Measurements from ENCODE around the gene IL4I1.
A peak's percentile ranks its signal among the peaks of the same experiment; 100 is the strongest.

Gene IL4I1

DNA sequence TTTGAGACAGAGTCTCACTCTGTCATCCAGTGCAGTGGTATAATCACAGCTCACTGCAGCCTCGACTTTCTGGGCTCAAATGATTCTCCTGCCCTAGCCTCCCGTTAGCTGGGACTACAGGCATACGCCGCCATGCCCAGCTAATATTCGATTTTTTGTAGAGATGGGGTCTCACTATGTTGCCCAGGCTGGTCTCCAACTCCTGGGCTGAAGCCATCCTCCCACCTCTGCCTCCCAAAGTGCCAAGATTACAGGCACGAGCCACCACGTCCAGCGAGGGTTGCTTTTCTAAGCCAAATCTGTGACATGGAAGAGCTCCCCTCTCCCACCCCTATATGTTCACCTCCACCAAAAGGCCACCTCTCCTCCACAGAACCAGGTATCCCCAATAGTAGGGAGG, 21.4 kb upstream of the IL4I1 start:
- no peak overlapping the region for H3K4me3 ChIP-seq (IDR thresholded peaks at IDR 0.05; ENCODE audit: insufficient read depth, low read depth, low read length)
- peaks cover 27% of the 10 kb centered on the region; the same call in 1 of the 2 replicates for H3K36me3 ChIP-seq (ENCODE audit: insufficient read depth)
- no peak overlapping the region for H3K9ac ChIP-seq
- peaks cover 49% of the 10 kb centered on the region for H3K4me1 ChIP-seq (ENCODE audit: low read depth, poor library complexity, severe bottlenecking)
- TF ChIP-seq, protein P1, sequence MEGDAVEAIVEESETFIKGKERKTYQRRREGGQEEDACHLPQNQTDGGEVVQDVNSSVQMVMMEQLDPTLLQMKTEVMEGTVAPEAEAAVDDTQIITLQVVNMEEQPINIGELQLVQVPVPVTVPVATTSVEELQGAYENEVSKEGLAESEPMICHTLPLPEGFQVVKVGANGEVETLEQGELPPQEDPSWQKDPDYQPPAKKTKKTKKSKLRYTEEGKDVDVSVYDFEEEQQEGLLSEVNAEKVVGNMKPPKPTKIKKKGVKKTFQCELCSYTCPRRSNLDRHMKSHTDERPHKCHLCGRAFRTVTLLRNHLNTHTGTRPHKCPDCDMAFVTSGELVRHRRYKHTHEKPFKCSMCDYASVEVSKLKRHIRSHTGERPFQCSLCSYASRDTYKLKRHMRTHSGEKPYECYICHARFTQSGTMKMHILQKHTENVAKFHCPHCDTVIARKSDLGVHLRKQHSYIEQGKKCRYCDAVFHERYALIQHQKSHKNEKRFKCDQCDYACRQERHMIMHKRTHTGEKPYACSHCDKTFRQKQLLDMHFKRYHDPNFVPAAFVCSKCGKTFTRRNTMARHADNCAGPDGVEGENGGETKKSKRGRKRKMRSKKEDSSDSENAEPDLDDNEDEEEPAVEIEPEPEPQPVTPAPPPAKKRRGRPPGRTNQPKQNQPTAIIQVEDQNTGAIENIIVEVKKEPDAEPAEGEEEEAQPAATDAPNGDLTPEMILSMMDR (conservative IDR thresholded peaks at IDR 0.05; ENCODE audit: low read depth, low read length), result no peak
- no peak overlapping the region for H3K4me2 ChIP-seq
- H2AFZ ChIP-seq (ENCODE audit: low read depth), result no peak overlapping the region
- H3K27me3 ChIP-seq (ENCODE audit: insufficient read depth, low read depth), result no peaks in the 10 kb centered on the region
- peaks cover 14% of the 10 kb centered on the region; the same call in 1 of the 2 replicates for H4K20me1 ChIP-seq (ENCODE audit: insufficient read depth)
- H3K27ac ChIP-seq, result no peak overlapping the region
- H3K79me2 ChIP-seq (ENCODE audit: insufficient read depth, low read depth), result peaks cover 81% of the 10 kb centered on the region

GRCh38 chr19:49916839-49917733, 20.4 kb upstream of the IL4I1 start:
- H2AFZ ChIP-seq (ENCODE audit: low read depth), result no peak overlapping the region
- H3K4me3 ChIP-seq (IDR thresholded peaks at IDR 0.05; ENCODE audit: insufficient read depth, low read depth, low read length), result no peak overlapping the region
- peaks cover 14% of the 10 kb centered on the region; the same call in 1 of the 2 replicates for H4K20me1 ChIP-seq (ENCODE audit: insufficient read depth)
- no peak overlapping the region for H3K9ac ChIP-seq
- H3K4me1 ChIP-seq (ENCODE audit: low read depth, poor library complexity, severe bottlenecking), result peaks cover 49% of the 10 kb centered on the region
- TF ChIP-seq, protein P1 (conservative IDR thresholded peaks at IDR 0.05; ENCODE audit: low read depth, low read length), result no peak
- no peak overlapping the region for H3K4me2 ChIP-seq
- H3K79me2 ChIP-seq (ENCODE audit: insufficient read depth, low read depth), result peaks cover 71% of the 10 kb centered on the region
- H3K36me3 ChIP-seq (ENCODE audit: insufficient read depth), result peaks cover 24% of the 10 kb centered on the region; the same call in 1 of the 2 replicates
- no peak overlapping the region for H3K27ac ChIP-seq
- no peaks in the 10 kb centered on the region for H3K27me3 ChIP-seq (ENCODE audit: insufficient read depth, low read depth)

GRCh38 chr19:49915271-49915670, 18.6 kb upstream of the IL4I1 start:
- Histone ChIP-seq H3K27ac (no peak overlapping the region), H2AFZ (ENCODE audit: low read depth) (no peak overlapping the region), H3K4me1 (ENCODE audit: low read depth, poor library complexity, severe bottlenecking) (peaks cover 50% of the 10 kb centered on the region), H3K79me2 (ENCODE audit: insufficient read depth, low read depth) (peaks cover 53% of the 10 kb centered on the region), H3K4me2 (no peak overlapping the region), H3K4me3 (IDR thresholded peaks at IDR 0.05; ENCODE audit: insufficient read depth, low read depth, low read length) (no peak overlapping the region), H3K27me3 (ENCODE audit: insufficient read depth, low read depth) (no peaks in the 10 kb centered on the region), H3K9ac (no peak overlapping the region), H4K20me1 (ENCODE audit: insufficient read depth) (peaks cover 12% of the 10 kb centered on the region; the same call in 1 of the 2 replicates), H3K36me3 (ENCODE audit: insufficient read depth) (peaks cover 24% of the 10 kb centered on the region; the same call in 1 of the 2 replicates)
- TF ChIP-seq, protein P1 (conservative IDR thresholded peaks at IDR 0.05; ENCODE audit: low read depth, low read length), result peak; percentile 41; the same call in 1 of the 2 replicates

GRCh38 chr19:49913720-49914119, 17.0 kb upstream of the IL4I1 start:
- Histone ChIP-seq H3K9ac (no peak overlapping the region), H4K20me1 (ENCODE audit: insufficient read depth) (0 out of 2 replicates have a peak, but pooled peaks cover 3% of the 10 kb centered on the region), H3K4me3 (IDR thresholded peaks at IDR 0.05; ENCODE audit: insufficient read depth, low read depth, low read length) (no peak overlapping the region), H3K27ac (no peak overlapping the region), H3K36me3 (ENCODE audit: insufficient read depth) (peaks cover 24% of the 10 kb centered on the region; the same call in 1 of the 2 replicates), H3K27me3 (ENCODE audit: insufficient read depth, low read depth) (no peaks in the 10 kb centered on the region), H3K4me2 (no peak overlapping the region; the same call in 1 of the 2 replicates), H3K4me1 (ENCODE audit: low read depth, poor library complexity, severe bottlenecking) (peaks cover 42% of the 10 kb centered on the region), H2AFZ (ENCODE audit: low read depth) (no peak overlapping the region), H3K79me2 (ENCODE audit: insufficient read depth, low read depth) (peaks cover 39% of the 10 kb centered on the region)
- TF ChIP-seq, protein P1 (conservative IDR thresholded peaks at IDR 0.05; ENCODE audit: low read depth, low read length), result no peak

Data from KMS-11 (cell line).